ENCODE results near the gene ITPK1. TPM values are rescaled to one million over a fixed set of nuclear protein-coding genes. Genes with fewer than 3 reads are reported as not detected.
A peak's percentile ranks its signal among the peaks of the same experiment; 100 is the strongest.

The ITPK1 gene
- total RNA-seq, 1 donor from 2014 or later = 43.0 TPM

GRCh38 chr14:92986254-92987147, 129.2 kb downstream of the ITPK1 start:
- H3K4me3 Mint-ChIP-seq = no peak overlapping the region
- no peak for ATAC-seq (ENCODE audit: low read depth)
- H3K36me3 Mint-ChIP-seq (ENCODE audit: low read depth) = peaks cover 44% of the 10 kb centered on the region

DNA sequence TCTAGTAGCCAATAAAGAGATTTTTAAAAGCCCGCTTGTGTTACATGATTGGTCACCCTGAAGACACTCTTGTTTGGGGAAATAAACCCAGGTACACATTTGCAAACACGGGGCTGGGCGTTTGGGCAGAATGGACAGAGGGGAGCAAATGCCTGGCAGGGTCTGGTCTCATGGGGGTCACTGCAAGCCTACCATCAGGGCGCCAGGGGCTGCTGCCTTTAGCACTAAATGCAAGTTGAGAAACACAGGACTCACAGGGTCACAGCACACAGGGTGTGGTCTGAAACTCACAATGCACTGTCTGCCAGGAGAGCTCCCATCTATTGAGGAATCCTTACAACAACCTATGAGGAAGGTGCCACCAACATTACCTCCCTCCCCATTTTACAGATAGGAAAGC, 130.2 kb downstream of the ITPK1 start:
- no peaks in the 10 kb centered on the region for H3K27me3 Mint-ChIP-seq
- TF ChIP-seq, protein P1, sequence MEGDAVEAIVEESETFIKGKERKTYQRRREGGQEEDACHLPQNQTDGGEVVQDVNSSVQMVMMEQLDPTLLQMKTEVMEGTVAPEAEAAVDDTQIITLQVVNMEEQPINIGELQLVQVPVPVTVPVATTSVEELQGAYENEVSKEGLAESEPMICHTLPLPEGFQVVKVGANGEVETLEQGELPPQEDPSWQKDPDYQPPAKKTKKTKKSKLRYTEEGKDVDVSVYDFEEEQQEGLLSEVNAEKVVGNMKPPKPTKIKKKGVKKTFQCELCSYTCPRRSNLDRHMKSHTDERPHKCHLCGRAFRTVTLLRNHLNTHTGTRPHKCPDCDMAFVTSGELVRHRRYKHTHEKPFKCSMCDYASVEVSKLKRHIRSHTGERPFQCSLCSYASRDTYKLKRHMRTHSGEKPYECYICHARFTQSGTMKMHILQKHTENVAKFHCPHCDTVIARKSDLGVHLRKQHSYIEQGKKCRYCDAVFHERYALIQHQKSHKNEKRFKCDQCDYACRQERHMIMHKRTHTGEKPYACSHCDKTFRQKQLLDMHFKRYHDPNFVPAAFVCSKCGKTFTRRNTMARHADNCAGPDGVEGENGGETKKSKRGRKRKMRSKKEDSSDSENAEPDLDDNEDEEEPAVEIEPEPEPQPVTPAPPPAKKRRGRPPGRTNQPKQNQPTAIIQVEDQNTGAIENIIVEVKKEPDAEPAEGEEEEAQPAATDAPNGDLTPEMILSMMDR (IDR thresholded peaks at IDR 0.05) = no peak
- no peak overlapping the region for H3K27ac Mint-ChIP-seq
- H3K4me1 Mint-ChIP-seq = peaks cover 6% of the 10 kb centered on the region
- DNase-seq (no peak), ATAC-seq (ENCODE audit: low read depth) (no peak)
- H3K36me3 Mint-ChIP-seq (ENCODE audit: low read depth) = peaks cover 50% of the 10 kb centered on the region
- POLR2A ChIA-PET = no interaction called here
- H3K9me3 Mint-ChIP-seq = peaks cover 5% of the 10 kb centered on the region
- intact Hi-C loops (cut with micrococcal nuclease) = no loop called here
- H3K4me3 Mint-ChIP-seq = no peak overlapping the region
- CTCF ChIA-PET = no interaction called here

More at GRCh38 chr14:92986254-92987147, 129.2 kb downstream of the ITPK1 start:
- H3K27me3 Mint-ChIP-seq = no peaks in the 10 kb centered on the region
- DNase-seq = no peak
- no peak overlapping the region for H3K27ac Mint-ChIP-seq
- H3K4me1 Mint-ChIP-seq = peaks cover 2% of the 10 kb centered on the region
- H3K9me3 Mint-ChIP-seq = no peaks in the 10 kb centered on the region
- POLR2A ChIA-PET = no interaction called here
- TF ChIP-seq, protein P1 (IDR thresholded peaks at IDR 0.05) = no peak
- CTCF ChIA-PET = no interaction called here
- intact Hi-C loops (cut with micrococcal nuclease) = no loop called here

DNA sequence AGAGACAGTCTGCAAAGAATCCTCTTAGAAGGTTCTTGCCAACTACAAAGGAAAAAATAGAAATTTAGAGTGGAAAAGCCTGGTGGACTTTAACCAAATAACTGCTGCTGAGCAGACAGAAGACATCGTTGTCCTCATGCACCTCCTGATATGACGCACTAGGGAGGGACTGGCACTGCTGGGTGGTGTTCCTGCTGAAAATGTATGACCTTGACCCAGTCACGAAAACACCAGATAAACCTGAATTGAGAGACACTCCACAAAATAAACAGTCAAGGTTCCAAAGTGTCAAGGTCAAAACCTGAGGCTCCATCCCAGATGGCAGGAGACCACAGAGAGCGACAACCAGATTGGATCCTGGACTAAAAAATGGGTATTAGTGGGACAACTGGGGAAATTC, 130.8 kb downstream of the ITPK1 start:
- no peaks in the 10 kb centered on the region for H3K27me3 Mint-ChIP-seq
- POLR2A ChIA-PET = no interaction called here
- DNase-seq (no peak), ATAC-seq (ENCODE audit: low read depth) (no peak)
- TF ChIP-seq, protein P1 (IDR thresholded peaks at IDR 0.05) = no peak
- CTCF ChIA-PET = no interaction called here
- no peak overlapping the region for H3K27ac Mint-ChIP-seq
- peaks cover 6% of the 10 kb centered on the region for H3K4me1 Mint-ChIP-seq
- H3K9me3 Mint-ChIP-seq = peaks cover 5% of the 10 kb centered on the region
- H3K36me3 Mint-ChIP-seq (ENCODE audit: low read depth) = peaks cover 50% of the 10 kb centered on the region
- no peak overlapping the region for H3K4me3 Mint-ChIP-seq
- intact Hi-C loops (cut with micrococcal nuclease) = no loop called here

- H3K27ac Mint-ChIP-seq = no peak overlapping the region
- H3K9me3 Mint-ChIP-seq = peaks cover 11% of the 10 kb centered on the region
- peaks cover 56% of the 10 kb centered on the region for H3K36me3 Mint-ChIP-seq (ENCODE audit: low read depth)
- H3K4me3 Mint-ChIP-seq = no peak overlapping the region
- ATAC-seq (ENCODE audit: low read depth) (peak; percentile 25), DNase-seq (no peak)
- intact Hi-C loops (cut with micrococcal nuclease) = no loop called here
- POLR2A ChIA-PET = no interaction called here
- TF ChIP-seq, protein P1 (IDR thresholded peaks at IDR 0.05) = no peak
- H3K27me3 Mint-ChIP-seq = no peaks in the 10 kb centered on the region
- H3K4me1 Mint-ChIP-seq = peaks cover 13% of the 10 kb centered on the region
- CTCF ChIA-PET = no interaction called here
Observed at GRCh38 chr14:92984082-92984788, 131.5 kb downstream of the ITPK1 start.

- peaks cover 18% of the 10 kb centered on the region for H3K4me1 Mint-ChIP-seq
- H3K9me3 Mint-ChIP-seq = peaks cover 17% of the 10 kb centered on the region
- ChIA-PET CTCF (no interaction called here), POLR2A (no interaction called here)
- DNase-seq (no peak), ATAC-seq (ENCODE audit: low read depth) (no peak)
- intact Hi-C loops (cut with micrococcal nuclease) = no loop called here
- TF ChIP-seq, protein P1 (IDR thresholded peaks at IDR 0.05) = no peak
- no peak overlapping the region for H3K4me3 Mint-ChIP-seq
- H3K36me3 Mint-ChIP-seq (ENCODE audit: low read depth) = peaks cover 61% of the 10 kb centered on the region
- no peak overlapping the region for H3K27ac Mint-ChIP-seq
- H3K27me3 Mint-ChIP-seq = no peaks in the 10 kb centered on the region
Observed at GRCh38 chr14:92982956-92983355, 132.8 kb downstream of the ITPK1 start.

Data from activated B cell treated with CpG ODN at 0.5 μM for 24 hours (primary cell).